Testis (tissue), 2 donors: ENCODE results near the gene ALPG.
"Not testable (repeated sequence)": the region's sequence is repeated elsewhere in the genome, so short reads cannot be mapped to it uniquely, and the experiment has no call there.

Source experiments
- POLR2A ChIP-seq: fragments of 450-650 bp; IDR thresholded peaks from one replicate; pipeline ENCODE4 v1.6.1; 2017; ENCODE audit warnings: antibody characterized with exemption, mild to moderate bottlenecking, moderate library complexity
- TF ChIP-seq, protein P1 (sequence below), 3 experiments: fragments of 450-650 bp in 2 of 3; fragments of 200-600 bp in 1 of 3; sonication (generic) in 1 of 3; IDR thresholded peaks; one replicate each; pipeline ENCODE4 v1.5.1; 2016 to 2019; ENCODE audit warnings: antibody characterized with exemption in 3 of 3, mild to moderate bottlenecking in 2 of 3, moderate library complexity in 1 of 3

DNA sequence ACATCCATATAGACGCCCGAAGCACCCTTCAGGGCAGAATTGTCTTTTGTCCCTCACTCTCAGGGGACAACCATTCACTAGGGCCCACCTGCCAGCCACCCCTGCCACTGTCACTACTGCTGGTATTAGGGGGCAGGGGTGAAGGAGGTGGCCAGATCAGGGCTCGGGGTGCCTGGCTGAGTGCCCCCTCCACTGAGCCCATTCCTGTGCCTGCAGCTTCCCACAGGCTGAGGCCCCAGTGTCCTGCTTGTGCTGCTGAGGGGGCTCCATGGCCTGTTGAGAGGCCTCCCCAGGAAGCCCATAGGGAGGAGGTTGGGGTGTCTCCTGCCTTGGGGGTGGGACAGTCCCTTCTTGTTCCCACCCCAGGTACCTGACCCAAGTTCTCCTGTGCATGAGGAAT, 45.0 kb downstream of the ALPG start:
- not testable (repeated sequence) for TF ChIP-seq POLR2A
- TF ChIP-seq, protein P1, sequence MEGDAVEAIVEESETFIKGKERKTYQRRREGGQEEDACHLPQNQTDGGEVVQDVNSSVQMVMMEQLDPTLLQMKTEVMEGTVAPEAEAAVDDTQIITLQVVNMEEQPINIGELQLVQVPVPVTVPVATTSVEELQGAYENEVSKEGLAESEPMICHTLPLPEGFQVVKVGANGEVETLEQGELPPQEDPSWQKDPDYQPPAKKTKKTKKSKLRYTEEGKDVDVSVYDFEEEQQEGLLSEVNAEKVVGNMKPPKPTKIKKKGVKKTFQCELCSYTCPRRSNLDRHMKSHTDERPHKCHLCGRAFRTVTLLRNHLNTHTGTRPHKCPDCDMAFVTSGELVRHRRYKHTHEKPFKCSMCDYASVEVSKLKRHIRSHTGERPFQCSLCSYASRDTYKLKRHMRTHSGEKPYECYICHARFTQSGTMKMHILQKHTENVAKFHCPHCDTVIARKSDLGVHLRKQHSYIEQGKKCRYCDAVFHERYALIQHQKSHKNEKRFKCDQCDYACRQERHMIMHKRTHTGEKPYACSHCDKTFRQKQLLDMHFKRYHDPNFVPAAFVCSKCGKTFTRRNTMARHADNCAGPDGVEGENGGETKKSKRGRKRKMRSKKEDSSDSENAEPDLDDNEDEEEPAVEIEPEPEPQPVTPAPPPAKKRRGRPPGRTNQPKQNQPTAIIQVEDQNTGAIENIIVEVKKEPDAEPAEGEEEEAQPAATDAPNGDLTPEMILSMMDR (IDR thresholded peaks at IDR 0.05): not testable (repeated sequence)
